Uterus (tissue), 4 donors: ENCODE measurements around the gene EXOC6. TPM values are rescaled to one million over a fixed set of nuclear protein-coding genes. Genes with fewer than 3 reads are reported as not detected.

Experiments used
- DNase-seq, 2 donors: peaks; one replicate each; pipeline ENCODE4 v3.0.0-alpha.2; 2019 to 2020
- H3K27ac ChIP-seq, 2 donors: fragments of 200-600 bp; sonication (generic); 1 replicate in 1 of 2; 2 replicates in 1 of 2; pipeline ENCODE4 v1.5.1; 2016 to 2018
- H3K27me3 ChIP-seq, 2 donors: fragments of 200-600 bp; sonication (generic); one replicate each; pipeline ENCODE4 v1.5.1; 2018 to 2019; ENCODE audit warnings: control low read depth in 1 of 2
- H3K36me3 ChIP-seq, 2 donors: fragments of 200-600 bp; sonication (generic); one replicate each; pipeline ENCODE4 v1.5.1; 2019; ENCODE audit warnings: control low read depth in 1 of 2
- H3K4me1 ChIP-seq, 2 donors: fragments of 200-600 bp; sonication (generic); one replicate each; pipeline ENCODE4 v1.5.1; 2018 to 2019; ENCODE audit warnings: control low read depth in 1 of 2
- H3K4me3 ChIP-seq, 2 donors: fragments of 200-600 bp; sonication (generic); 1 replicate in 1 of 2; 2 replicates in 1 of 2; pipeline ENCODE4 v1.5.1; 2018 to 2019; ENCODE audit warnings: mild to moderate bottlenecking in 1 of 2
- H3K9me3 ChIP-seq, 2 donors: fragments of 200-600 bp; sonication (generic); one replicate each; pipeline ENCODE4 v1.5.1; 2019; ENCODE audit warnings: control low read depth in 1 of 2
- CTCF ChIP-seq, 4 experiments: fragments of 200-600 bp in 2 of 4; fragments of 450-650 bp in 2 of 4; sonication (generic) in 2 of 4; IDR thresholded peaks; one replicate each; pipeline ENCODE4 v1.5.1; 2016 to 2019; ENCODE audit warnings: antibody characterized with exemption in 4 of 4, mild to moderate bottlenecking in 2 of 4, moderate library complexity in 1 of 4
- POLR2A ChIP-seq, 2 donors: fragments of 450-650 bp; IDR thresholded peaks; one replicate each; pipeline ENCODE4 v1.6.1; 2016; ENCODE audit warnings: antibody characterized with exemption in 2 of 2, mild to moderate bottlenecking in 1 of 2, moderate library complexity in 1 of 2
- intact Hi-C: fragments of 100-400 bp; cut with DNase I; formaldehyde crosslinking; loops from one replicate; pipeline ENCODE4 v1.15.1; 2023; ENCODE audit warnings: low total_unique reads
- total RNA-seq, 4 donors: library from RNA; depleted of rRNA in 3 of 4; stranded (reverse); fragments of >200 nt in 3 of 4; gene quantifications; one replicate each; pipeline versions ENCODE4 v1.1.0 to v1.2.4, GENCODE V29; 2014 to 2023
- donor health status: DM: yes; HTN: yes; CAD: no.

Gene EXOC6
- total RNA-seq, 4 donors from 2014 or later, result 4.9 to 35.4 (median 20.2) TPM

- Histone ChIP-seq H3K27me3 (no peaks in the 10 kb centered on the region), H3K9me3 (no peaks in the 10 kb centered on the region), H3K36me3 (no peaks in the 10 kb centered on the region), H3K27ac (no peak overlapping the region), H3K4me1 (no peaks in the 10 kb centered on the region), H3K4me3 (no peak overlapping the region)
- TF ChIP-seq CTCF (IDR thresholded peaks at IDR 0.05) (no peak), POLR2A (IDR thresholded peaks at IDR 0.05) (no peak)
- intact Hi-C loops, result no loop called here
- DNase-seq, result no peak
Observed at GRCh38 chr10:92999191-92999590, 150.9 kb downstream of the EXOC6 start.

- intact Hi-C loops, result no loop called here
- Histone ChIP-seq H3K9me3 (no peaks in the 10 kb centered on the region), H3K36me3 (no peaks in the 10 kb centered on the region), H3K4me3 (no peak overlapping the region), H3K27ac (no peak overlapping the region), H3K4me1 (no peaks in the 10 kb centered on the region), H3K27me3 (no peaks in the 10 kb centered on the region)
- TF ChIP-seq CTCF (IDR thresholded peaks at IDR 0.05) (peak in 3 of 4 experiments; percentile 37 to 49 (median 41)), POLR2A (IDR thresholded peaks at IDR 0.05) (no peak)
- no peak for DNase-seq
Observed at GRCh38 chr10:93006435-93007039, 158.2 kb downstream of the EXOC6 start.

GRCh38 chr10:93015722-93016121 lies 167.4 kb downstream of the EXOC6 start:
- Histone ChIP-seq H3K36me3 (no peaks in the 10 kb centered on the region), H3K4me1 (no peaks in the 10 kb centered on the region), H3K27ac (no peak overlapping the region), H3K4me3 (no peak overlapping the region), H3K9me3 (no peaks in the 10 kb centered on the region), H3K27me3 (no peaks in the 10 kb centered on the region)
- TF ChIP-seq CTCF (IDR thresholded peaks at IDR 0.05), result no peak
- no peak for TF ChIP-seq POLR2A (IDR thresholded peaks at IDR 0.05)
- no peak for DNase-seq
- intact Hi-C loops, result no loop called here

- no peak overlapping the region for H3K27ac ChIP-seq
- no peaks in the 10 kb centered on the region for H3K4me1 ChIP-seq
- intact Hi-C loops, result no loop called here
- TF ChIP-seq POLR2A (IDR thresholded peaks at IDR 0.05), result no peak
- TF ChIP-seq CTCF (IDR thresholded peaks at IDR 0.05), result no peak
- no peaks in the 10 kb centered on the region for H3K36me3 ChIP-seq
- DNase-seq, result no peak
- H3K27me3 ChIP-seq, result no peaks in the 10 kb centered on the region
- no peak overlapping the region for H3K4me3 ChIP-seq
- H3K9me3 ChIP-seq, result no peaks in the 10 kb centered on the region
Observed at GRCh38 chr10:93023013-93023650, 174.8 kb downstream of the EXOC6 start.

- H3K4me3 ChIP-seq, result no peak overlapping the region
- H3K27ac ChIP-seq, result no peak overlapping the region
- intact Hi-C loops, result no loop called here
- H3K9me3 ChIP-seq, result no peaks in the 10 kb centered on the region
- no peaks in the 10 kb centered on the region for H3K4me1 ChIP-seq
- H3K36me3 ChIP-seq, result no peaks in the 10 kb centered on the region
- DNase-seq, result no peak
- no peak for TF ChIP-seq POLR2A (IDR thresholded peaks at IDR 0.05)
- TF ChIP-seq CTCF (IDR thresholded peaks at IDR 0.05), result no peak
- no peaks in the 10 kb centered on the region for H3K27me3 ChIP-seq
Observed at GRCh38 chr10:93026072-93026471, 177.8 kb downstream of the EXOC6 start.
